Mesothelial cell of epicardium (in vitro differentiated cells): ENCODE measurements around the gene NOB1. TPM values are rescaled to one million over a fixed set of nuclear protein-coding genes. Genes with fewer than 3 reads are reported as not detected.

Experiments used
- DNase-seq, 2 experiments: peaks; one replicate each; pipeline ENCODE4 v3.0.0; 2021; ENCODE audit warnings: low spot score in 2 of 2; ENCODE audit not compliant: unreplicated experiment in 2 of 2
- H3K27ac Mint-ChIP-seq: 2 replicates; pipeline ENCODE4 v1.8.0; 2021; ENCODE audit warnings: mixed read lengths
- H3K27me3 Mint-ChIP-seq: 2 replicates; pipeline ENCODE4 v1.8.0; 2021; ENCODE audit warnings: low read depth, mixed read lengths
- H3K36me3 Mint-ChIP-seq: 2 replicates; pipeline ENCODE4 v1.8.0; 2021; ENCODE audit warnings: mixed read lengths
- H3K4me1 Mint-ChIP-seq: 2 replicates; pipeline ENCODE4 v1.8.0; 2021; ENCODE audit warnings: mixed read lengths
- H3K4me3 Mint-ChIP-seq: 2 replicates; pipeline ENCODE4 v1.8.0; 2021; ENCODE audit warnings: mild to moderate bottlenecking, moderate library complexity, mixed read lengths
- H3K9me3 Mint-ChIP-seq: 2 replicates; pipeline ENCODE4 v1.8.0; 2021; ENCODE audit warnings: mixed read lengths
- total RNA-seq: library from RNA; stranded (reverse); gene quantifications from 3 replicates; pipeline ENCODE4 v1.2.1, GENCODE V29; 2021
- TF ChIP-seq, protein P1 (sequence below): fragments of 200-600 bp; sonication (generic); IDR thresholded peaks from one replicate; pipeline ENCODE4 v1.5.0; 2021; ENCODE audit warnings: antibody characterized with exemption; ENCODE audit not compliant: unreplicated experiment

Gene NOB1
- total RNA-seq, 1 donor from 2014 or later, result 52.9 TPM

GRCh38 chr16:69756705-69757104 lies 2.0 kb upstream of the NOB1 start:
- H3K9me3 Mint-ChIP-seq, result no peaks in the 10 kb centered on the region
- no peak overlapping the region for H3K27ac Mint-ChIP-seq
- TF ChIP-seq, protein P1, sequence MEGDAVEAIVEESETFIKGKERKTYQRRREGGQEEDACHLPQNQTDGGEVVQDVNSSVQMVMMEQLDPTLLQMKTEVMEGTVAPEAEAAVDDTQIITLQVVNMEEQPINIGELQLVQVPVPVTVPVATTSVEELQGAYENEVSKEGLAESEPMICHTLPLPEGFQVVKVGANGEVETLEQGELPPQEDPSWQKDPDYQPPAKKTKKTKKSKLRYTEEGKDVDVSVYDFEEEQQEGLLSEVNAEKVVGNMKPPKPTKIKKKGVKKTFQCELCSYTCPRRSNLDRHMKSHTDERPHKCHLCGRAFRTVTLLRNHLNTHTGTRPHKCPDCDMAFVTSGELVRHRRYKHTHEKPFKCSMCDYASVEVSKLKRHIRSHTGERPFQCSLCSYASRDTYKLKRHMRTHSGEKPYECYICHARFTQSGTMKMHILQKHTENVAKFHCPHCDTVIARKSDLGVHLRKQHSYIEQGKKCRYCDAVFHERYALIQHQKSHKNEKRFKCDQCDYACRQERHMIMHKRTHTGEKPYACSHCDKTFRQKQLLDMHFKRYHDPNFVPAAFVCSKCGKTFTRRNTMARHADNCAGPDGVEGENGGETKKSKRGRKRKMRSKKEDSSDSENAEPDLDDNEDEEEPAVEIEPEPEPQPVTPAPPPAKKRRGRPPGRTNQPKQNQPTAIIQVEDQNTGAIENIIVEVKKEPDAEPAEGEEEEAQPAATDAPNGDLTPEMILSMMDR, result no peak
- peaks cover 3% of the 10 kb centered on the region for H3K27me3 Mint-ChIP-seq
- DNase-seq, result no peak
- peaks cover 17% of the 10 kb centered on the region for H3K4me1 Mint-ChIP-seq
- peaks cover 8% of the 10 kb centered on the region for H3K36me3 Mint-ChIP-seq
- H3K4me3 Mint-ChIP-seq, result no peak overlapping the region

GRCh38 chr16:69754143-69754468 lies 620 bp downstream of the NOB1 start:
- no peak for DNase-seq
- peaks cover 17% of the 10 kb centered on the region for H3K36me3 Mint-ChIP-seq
- H3K4me1 Mint-ChIP-seq, result peaks cover 17% of the 10 kb centered on the region
- H3K27ac Mint-ChIP-seq, result peak overlapping the region; percentile 98
- H3K4me3 Mint-ChIP-seq, result peak overlapping the region; percentile 100
- H3K27me3 Mint-ChIP-seq, result peaks cover 3% of the 10 kb centered on the region
- no peaks in the 10 kb centered on the region for H3K9me3 Mint-ChIP-seq
- TF ChIP-seq, protein P1, result no peak

DNA sequence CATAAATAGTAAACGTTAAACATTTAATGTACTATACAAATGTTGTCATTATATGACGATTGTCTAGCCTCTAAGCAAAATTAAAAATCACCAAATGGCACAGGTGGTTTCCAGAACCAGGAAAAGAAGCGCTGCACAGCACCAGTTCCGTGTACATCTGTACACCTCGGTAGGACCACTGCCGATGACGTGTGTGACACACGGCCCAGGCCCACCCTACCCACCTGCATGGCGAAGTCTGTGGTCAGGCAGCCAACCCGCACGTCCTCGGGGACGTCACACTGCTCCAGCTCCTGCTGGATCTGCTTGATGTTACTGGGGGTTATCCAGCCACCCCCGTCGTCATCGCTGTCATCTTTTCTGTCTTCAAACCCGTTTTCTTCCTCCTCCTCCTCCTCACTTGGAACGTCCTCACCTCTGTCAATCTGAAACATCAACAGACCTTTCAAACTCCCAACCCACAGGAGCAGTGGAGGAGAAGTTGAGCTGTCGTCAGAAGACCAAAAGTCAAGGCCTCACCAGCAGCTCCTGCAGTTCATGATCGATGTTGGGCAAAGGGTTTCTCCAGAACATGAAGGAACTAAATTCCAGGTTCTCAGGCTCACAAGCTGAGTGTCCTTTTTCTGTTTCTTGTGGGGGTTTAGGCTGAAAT lies 5.9 kb downstream of the NOB1 start:
- Mint-ChIP-seq H3K36me3 (peaks cover 43% of the 10 kb centered on the region), H3K4me3 (no peak overlapping the region), H3K27me3 (no peaks in the 10 kb centered on the region), H3K9me3 (no peaks in the 10 kb centered on the region), H3K4me1 (peaks cover 11% of the 10 kb centered on the region), H3K27ac (no peak overlapping the region)
- TF ChIP-seq, protein P1, result no peak
- no peak for DNase-seq

- TF ChIP-seq, protein P1, result no peak
- Mint-ChIP-seq H3K27me3 (no peaks in the 10 kb centered on the region), H3K9me3 (no peaks in the 10 kb centered on the region), H3K27ac (no peak overlapping the region), H3K36me3 (peaks cover 53% of the 10 kb centered on the region), H3K4me1 (peaks cover 4% of the 10 kb centered on the region), H3K4me3 (no peak overlapping the region)
- DNase-seq, result no peak
Measured at GRCh38 chr16:69747115-69747514, 7.6 kb downstream of the NOB1 start.

DNA sequence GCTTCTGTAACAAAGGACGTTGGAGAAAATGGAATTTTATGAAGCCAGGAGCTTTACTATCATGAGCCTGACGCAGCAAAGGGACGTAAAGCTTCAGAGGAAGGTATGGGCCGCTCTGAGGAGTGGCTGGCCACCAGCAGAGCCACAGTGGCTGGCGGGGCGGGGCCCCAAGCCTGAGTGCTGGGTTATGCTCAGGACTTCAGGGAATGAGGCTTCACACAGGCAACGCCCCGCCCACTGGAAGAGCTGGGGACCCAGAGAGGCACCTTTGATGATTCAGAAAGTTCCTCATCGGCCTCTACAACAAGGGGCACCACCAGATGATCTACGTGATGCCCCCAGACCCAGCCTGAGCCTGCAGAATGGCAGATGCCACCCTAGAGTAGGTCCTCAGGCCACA lies 8.8 kb downstream of the NOB1 start:
- no peaks in the 10 kb centered on the region for H3K27me3 Mint-ChIP-seq
- no peak overlapping the region for H3K4me3 Mint-ChIP-seq
- peaks cover 51% of the 10 kb centered on the region for H3K36me3 Mint-ChIP-seq
- H3K27ac Mint-ChIP-seq, result no peak overlapping the region
- peaks cover 13% of the 10 kb centered on the region for H3K4me1 Mint-ChIP-seq
- DNase-seq, result no peak
- H3K9me3 Mint-ChIP-seq, result no peaks in the 10 kb centered on the region
- TF ChIP-seq, protein P1, result no peak

- no peak for DNase-seq
- TF ChIP-seq, protein P1, result no peak
Measured at GRCh38 chr16:69745232-69745612, 9.5 kb downstream of the NOB1 start.

More at GRCh38 chr16:69745232-69745612, 9.5 kb downstream of the NOB1 start:
- no peaks in the 10 kb centered on the region for H3K27me3 Mint-ChIP-seq
- no peak overlapping the region for H3K27ac Mint-ChIP-seq
- H3K36me3 Mint-ChIP-seq, result peaks cover 48% of the 10 kb centered on the region
- no peaks in the 10 kb centered on the region for H3K9me3 Mint-ChIP-seq
- H3K4me3 Mint-ChIP-seq, result no peak overlapping the region
- peaks cover 13% of the 10 kb centered on the region for H3K4me1 Mint-ChIP-seq
